ENCODE measurements around the gene NADK2. TPM values are rescaled to one million over a fixed set of nuclear protein-coding genes. Genes with fewer than 3 reads are reported as not detected.

NADK2 gene
- total RNA-seq, 1 donor from 2014 or later: 38.4 TPM

- TF ChIP-seq, protein P1, sequence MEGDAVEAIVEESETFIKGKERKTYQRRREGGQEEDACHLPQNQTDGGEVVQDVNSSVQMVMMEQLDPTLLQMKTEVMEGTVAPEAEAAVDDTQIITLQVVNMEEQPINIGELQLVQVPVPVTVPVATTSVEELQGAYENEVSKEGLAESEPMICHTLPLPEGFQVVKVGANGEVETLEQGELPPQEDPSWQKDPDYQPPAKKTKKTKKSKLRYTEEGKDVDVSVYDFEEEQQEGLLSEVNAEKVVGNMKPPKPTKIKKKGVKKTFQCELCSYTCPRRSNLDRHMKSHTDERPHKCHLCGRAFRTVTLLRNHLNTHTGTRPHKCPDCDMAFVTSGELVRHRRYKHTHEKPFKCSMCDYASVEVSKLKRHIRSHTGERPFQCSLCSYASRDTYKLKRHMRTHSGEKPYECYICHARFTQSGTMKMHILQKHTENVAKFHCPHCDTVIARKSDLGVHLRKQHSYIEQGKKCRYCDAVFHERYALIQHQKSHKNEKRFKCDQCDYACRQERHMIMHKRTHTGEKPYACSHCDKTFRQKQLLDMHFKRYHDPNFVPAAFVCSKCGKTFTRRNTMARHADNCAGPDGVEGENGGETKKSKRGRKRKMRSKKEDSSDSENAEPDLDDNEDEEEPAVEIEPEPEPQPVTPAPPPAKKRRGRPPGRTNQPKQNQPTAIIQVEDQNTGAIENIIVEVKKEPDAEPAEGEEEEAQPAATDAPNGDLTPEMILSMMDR (conservative IDR thresholded peaks at IDR 0.05): no peak
- Mint-ChIP-seq H3K4me1 (ENCODE audit: unreplicated experiment) (peaks cover 20% of the 10 kb centered on the region), H3K36me3 (peaks cover 3% of the 10 kb centered on the region), H3K27ac (peak overlapping the region; percentile 8), H3K27me3 (no peaks in the 10 kb centered on the region), H3K9me3 (no peaks in the 10 kb centered on the region), H3K4me3 (peak overlapping the region; percentile 46)
- DNase-seq (ENCODE audit: extremely low spot score, unreplicated experiment): no peak
Measured at GRCh38 chr5:36243653-36244052, 1.9 kb upstream of the NADK2 start.

GRCh38 chr5:36242534-36243485, 1.1 kb upstream of the NADK2 start:
- H3K27ac Mint-ChIP-seq: peak overlapping the region; percentile 95
- no peaks in the 10 kb centered on the region for H3K27me3 Mint-ChIP-seq
- H3K4me3 Mint-ChIP-seq: peak overlapping the region; percentile 93
- no peak for DNase-seq (ENCODE audit: extremely low spot score, unreplicated experiment)
- TF ChIP-seq, protein P1 (conservative IDR thresholded peaks at IDR 0.05): no peak
- H3K9me3 Mint-ChIP-seq: no peaks in the 10 kb centered on the region
- H3K4me1 Mint-ChIP-seq (ENCODE audit: unreplicated experiment): peaks cover 25% of the 10 kb centered on the region
- H3K36me3 Mint-ChIP-seq: peaks cover 3% of the 10 kb centered on the region

GRCh38 chr5:36240779-36241630, 720 bp downstream of the NADK2 start:
- DNase-seq (ENCODE audit: extremely low spot score, unreplicated experiment): peak; percentile 79
- H3K4me1 Mint-ChIP-seq (ENCODE audit: unreplicated experiment): peaks cover 30% of the 10 kb centered on the region
- no peaks in the 10 kb centered on the region for H3K9me3 Mint-ChIP-seq
- peak overlapping the region; percentile 67 for H3K27ac Mint-ChIP-seq
- no peaks in the 10 kb centered on the region for H3K27me3 Mint-ChIP-seq
- H3K36me3 Mint-ChIP-seq: peaks cover 3% of the 10 kb centered on the region
- H3K4me3 Mint-ChIP-seq: peak overlapping the region; percentile 91
- TF ChIP-seq, protein P1 (conservative IDR thresholded peaks at IDR 0.05): no peak

GRCh38 chr5:36239370-36240293, 2.1 kb downstream of the NADK2 start:
- H3K4me1 Mint-ChIP-seq (ENCODE audit: unreplicated experiment): peaks cover 30% of the 10 kb centered on the region
- H3K36me3 Mint-ChIP-seq: peaks cover 3% of the 10 kb centered on the region
- H3K9me3 Mint-ChIP-seq: no peaks in the 10 kb centered on the region
- TF ChIP-seq, protein P1 (conservative IDR thresholded peaks at IDR 0.05): no peak
- DNase-seq (ENCODE audit: extremely low spot score, unreplicated experiment): no peak
- H3K27ac Mint-ChIP-seq: peak overlapping the region; percentile 67
- H3K27me3 Mint-ChIP-seq: no peaks in the 10 kb centered on the region
- H3K4me3 Mint-ChIP-seq: peak overlapping the region; percentile 91

Measured in type B pancreatic cell (in vitro differentiated cells).